Diencephalon (tissue), 1 donor: ENCODE data around the gene ZNF133. TPM values are rescaled to one million over a fixed set of nuclear protein-coding genes. Genes with fewer than 3 reads are reported as not detected.

Experiments
- small RNA-seq: library from RNA; depleted of rRNA; stranded (forward); fragments of <200 nt; gene quantifications from one replicate; pipeline ENCODE3, GENCODE V24; 2014
- total RNA-seq: library from RNA; depleted of rRNA; stranded (reverse); fragments of >200 nt; gene quantifications from one replicate; pipeline ENCODE4 v1.2.3, GENCODE V29; 2014

Gene ZNF133
- total RNA-seq, result 17.5 TPM

GRCh38 chr20:18287915-18288748 lies at the start of gene ZNF133:
Gene ZNF133, plus strand, starts transcription at chr20:18288527. Its CDS starts 17,160 bp downstream, at chr20:18305687.

Small RNA genes within 50 kb of the gene (small RNA-seq; reads per million reads assigned to genes)
- not detected for gene RN7SL14P
- gene RNU2-56P, result 0.31 reads per million, percentile 22 among the genes with 10 or more reads in this experiment

Other genes with a start within 250 kb of the ZNF133 start
- gene OVOL2, start 230.6 kb upstream of the ZNF133 start, total RNA-seq, result not detected
- 27.7 TPM for gene KAT14, start 150.7 kb upstream of the ZNF133 start, total RNA-seq
- gene PET117, start 150.7 kb upstream of the ZNF133 start, total RNA-seq, result 11.3 TPM
- 6.0 TPM for gene DZANK1, start 178.5 kb downstream of the ZNF133 start, total RNA-seq
- 31.8 TPM for gene POLR3F, start 178.9 kb downstream of the ZNF133 start, total RNA-seq
- 27.2 TPM for gene RBBP9, start 208.7 kb downstream of the ZNF133 start, total RNA-seq
- gene SEC23B, start 219.4 kb downstream of the ZNF133 start, total RNA-seq, result 63.2 TPM